ENCODE data around the gene PIEZO2.

Gene PIEZO2

GRCh38 chr18:10805587-10806118 is 343.7 kb downstream of the PIEZO2 start:
- no peak for TF ChIP-seq CTCF (IDR thresholded peaks at IDR 0.05; ENCODE audit: extremely low read depth, missing control alignments)
- no peak for DNase-seq (ENCODE audit: low spot score)

GRCh38 chr18:10804126-10804525 is 345.2 kb downstream of the PIEZO2 start:
- no peak for TF ChIP-seq CTCF (IDR thresholded peaks at IDR 0.05; ENCODE audit: extremely low read depth, missing control alignments)
- no peak for DNase-seq (ENCODE audit: low spot score)

GRCh38 chr18:10798727-10799550 is 350.4 kb downstream of the PIEZO2 start:
- DNase-seq (ENCODE audit: low spot score), result no peak
- TF ChIP-seq CTCF (IDR thresholded peaks at IDR 0.05; ENCODE audit: extremely low read depth, missing control alignments), result no peak

GRCh38 chr18:10797896-10798295 is 351.5 kb downstream of the PIEZO2 start:
- DNase-seq (ENCODE audit: low spot score), result no peak
- no peak for TF ChIP-seq CTCF (IDR thresholded peaks at IDR 0.05; ENCODE audit: extremely low read depth, missing control alignments)

- TF ChIP-seq CTCF (IDR thresholded peaks at IDR 0.05; ENCODE audit: extremely low read depth, missing control alignments), result no peak
- DNase-seq (ENCODE audit: low spot score), result no peak
Observed at GRCh38 chr18:10794771-10795170, 354.6 kb downstream of the PIEZO2 start.

GRCh38 chr18:10793730-10794370 is 355.5 kb downstream of the PIEZO2 start:
- DNase-seq (ENCODE audit: low spot score), result no peak
- no peak for TF ChIP-seq CTCF (IDR thresholded peaks at IDR 0.05; ENCODE audit: extremely low read depth, missing control alignments)

GRCh38 chr18:10792181-10792580 is 357.2 kb downstream of the PIEZO2 start:
- DNase-seq (ENCODE audit: low spot score), result no peak
- no peak for TF ChIP-seq CTCF (IDR thresholded peaks at IDR 0.05; ENCODE audit: extremely low read depth, missing control alignments)
